GM21367 (cell line): ENCODE measurements around the gene DHX58.
A peak's percentile ranks its signal among the peaks of the same experiment; 100 is the strongest.

ENCODE experiments used
- ATAC-seq: cut with Tn5 transposase; IDR thresholded peaks from one replicate; pipeline ENCODE4 v1.9.1; 2021; ENCODE audit not compliant: unreplicated experiment

Gene DHX58

GRCh38 chr17:42111265-42111636 is 1.3 kb downstream of the DHX58 start:
- ATAC-seq, result no peak

GRCh38 chr17:42110301-42111264 is 1.9 kb downstream of the DHX58 start:
- no peak for ATAC-seq

DNA sequence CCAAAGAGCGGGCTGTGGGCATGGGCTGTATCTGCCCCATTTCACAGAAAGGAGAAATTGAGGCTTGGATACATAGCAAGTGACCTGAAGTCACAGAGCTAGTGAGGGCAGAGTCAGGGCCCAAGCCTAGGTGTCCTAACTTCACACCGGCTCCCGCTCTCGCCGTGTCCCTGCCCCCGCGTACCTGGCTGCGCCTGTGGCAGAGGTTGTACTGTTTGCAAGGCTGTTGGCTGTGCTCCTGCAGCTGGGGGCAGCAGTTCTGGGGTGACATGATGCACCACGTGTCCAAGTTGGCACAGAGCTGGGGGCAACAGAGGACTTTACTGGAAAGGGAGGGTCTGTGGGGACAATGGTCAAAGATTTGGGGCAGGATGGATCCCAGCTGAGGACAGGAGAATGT is 3.4 kb downstream of the DHX58 start:
- ATAC-seq, result no peak

DNA sequence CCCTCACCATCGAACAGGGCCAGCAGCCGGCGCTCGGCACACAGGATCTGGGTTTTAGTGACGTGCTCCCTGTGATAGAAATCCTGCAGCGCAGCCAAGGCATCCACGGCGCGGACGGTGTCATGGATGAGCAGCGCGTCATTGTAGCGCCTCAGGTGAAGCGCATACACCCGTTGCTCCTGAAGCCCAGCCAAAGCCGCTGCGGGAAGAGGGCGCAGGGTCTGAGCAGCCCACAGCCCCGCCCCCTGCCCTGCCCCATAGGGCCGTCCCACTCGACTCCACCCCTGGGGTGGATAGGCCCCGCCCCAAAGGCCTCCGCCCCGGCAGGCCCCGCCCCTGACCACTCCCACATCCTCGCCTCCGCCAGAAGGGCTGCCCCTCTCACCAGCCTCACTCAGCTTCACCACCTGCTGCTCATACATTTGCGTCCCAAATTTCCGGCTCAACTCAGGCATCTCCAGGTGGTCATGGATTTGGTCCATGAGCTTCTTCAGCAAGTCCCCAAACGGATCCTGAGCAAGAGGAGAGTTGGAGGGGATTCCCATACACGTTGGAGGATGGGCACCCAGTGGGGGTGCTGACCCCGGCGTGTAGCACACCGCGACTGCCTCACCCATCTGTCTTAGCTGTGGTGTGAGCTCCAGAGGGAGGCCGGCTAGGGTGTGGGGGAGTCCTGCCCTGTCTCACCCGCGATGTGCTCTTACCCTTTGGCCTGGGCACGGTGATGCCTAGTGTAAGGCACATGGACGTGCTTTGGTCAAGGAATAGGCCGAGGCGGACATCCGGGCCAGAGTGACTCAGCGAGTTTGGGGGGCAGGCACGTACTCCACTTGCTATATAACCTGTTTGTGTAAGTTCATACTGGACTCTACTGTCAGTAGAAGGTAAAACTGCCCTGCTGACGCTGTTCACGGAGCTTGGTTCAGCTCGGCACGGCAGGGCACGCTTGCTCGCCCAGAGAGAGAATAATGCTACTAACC is 4.6 kb downstream of the DHX58 start:
- peak; percentile 46 for ATAC-seq

- ATAC-seq, result no peak
These were observed 5.4 kb downstream of the DHX58 start for GRCh38 chr17:42107124-42107523.

DNA sequence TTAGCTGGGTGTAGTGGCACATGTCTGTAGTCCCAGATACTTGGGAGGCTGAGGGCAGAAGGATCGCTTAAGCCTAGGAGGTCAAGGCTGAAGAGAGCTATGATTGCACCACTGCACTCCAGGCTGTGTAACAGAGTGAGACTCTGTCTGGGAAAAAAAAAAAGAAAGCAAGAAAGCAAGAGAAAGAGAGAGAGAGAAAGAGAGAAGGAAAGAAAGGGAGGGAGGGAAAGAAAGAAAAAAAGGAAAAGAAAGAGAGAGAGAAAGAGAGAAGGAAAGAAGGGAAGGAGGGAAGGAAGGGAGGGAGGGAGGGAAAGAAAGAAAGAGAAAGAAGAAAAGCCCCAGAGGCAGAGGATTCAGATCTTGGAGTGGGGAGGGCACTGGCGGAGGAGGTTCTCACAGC is 6.5 kb downstream of the DHX58 start:
- no peak for ATAC-seq

- no peak for ATAC-seq
These were observed 8.2 kb downstream of the DHX58 start for GRCh38 chr17:42104264-42104663.

DNA sequence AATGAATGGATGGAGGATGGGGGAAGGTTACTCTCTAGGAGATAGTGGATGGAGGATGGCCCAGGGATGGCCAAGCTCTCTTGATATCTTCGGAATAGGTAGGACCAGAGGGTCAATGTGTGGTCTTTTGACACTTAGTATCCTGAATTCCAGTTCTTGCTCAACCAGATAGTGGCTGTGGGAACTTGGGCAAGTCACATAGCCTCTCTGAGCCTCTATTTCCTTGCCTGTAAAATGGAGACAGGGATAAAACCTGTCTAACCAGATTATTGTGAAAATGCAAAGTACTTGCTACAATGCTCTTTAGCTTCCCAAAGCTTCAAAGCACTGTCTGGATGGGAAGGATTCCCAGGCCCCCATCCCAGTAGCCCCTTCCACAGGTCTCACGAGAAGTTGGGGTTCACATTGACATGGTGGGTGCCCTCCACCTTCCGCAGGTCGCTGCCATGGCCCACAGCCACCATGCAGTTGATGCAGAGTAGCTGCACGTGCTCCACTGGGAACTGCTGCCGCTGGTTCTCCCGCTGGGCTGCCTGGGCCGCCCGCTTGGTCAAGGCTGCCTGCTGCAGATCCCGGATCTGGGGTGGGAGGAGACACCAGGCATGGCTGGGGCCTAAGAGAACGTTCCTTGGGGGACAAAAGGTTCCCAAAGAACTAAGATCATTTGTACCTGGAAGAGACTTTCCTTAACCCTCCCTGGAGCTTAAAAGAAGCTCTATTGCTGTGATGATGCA is 9.1 kb downstream of the DHX58 start:
- no peak for ATAC-seq

- ATAC-seq, result no peak
These were observed 10.8 kb downstream of the DHX58 start for GRCh38 chr17:42101513-42102292.

DNA sequence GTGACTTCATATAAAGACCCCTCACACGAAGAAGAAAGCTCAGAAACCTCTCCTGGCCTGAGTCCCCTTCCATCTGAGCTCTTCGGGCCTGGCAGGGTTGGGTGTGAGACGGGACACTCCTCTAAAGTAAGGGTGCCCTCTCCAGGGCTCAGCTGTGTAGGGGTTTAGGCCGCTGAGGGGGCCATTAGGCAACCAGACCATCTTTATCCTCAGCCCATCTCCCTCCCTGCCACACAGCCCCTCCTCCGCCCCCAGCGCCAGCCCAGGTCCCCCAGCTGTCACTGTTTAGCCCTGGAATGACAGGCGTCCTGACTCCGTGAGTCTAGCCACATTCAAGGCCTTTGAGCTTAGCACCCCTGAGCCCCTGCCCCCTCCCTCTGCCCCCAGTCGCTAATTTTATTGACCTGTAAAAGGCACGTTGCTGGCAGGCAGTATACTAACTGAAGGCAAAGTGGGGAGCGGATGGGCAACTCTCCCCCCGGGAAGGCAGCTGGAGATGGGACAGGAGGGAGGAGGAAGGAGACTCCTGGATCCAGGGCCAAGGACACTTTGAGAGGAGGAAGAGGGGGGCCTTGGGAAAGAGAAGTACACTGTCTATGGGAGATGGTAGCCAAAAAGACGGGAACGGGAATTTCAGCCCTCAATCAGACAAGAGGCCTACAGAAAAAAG is 13.6 kb downstream of the DHX58 start:
- no peak for ATAC-seq

DNA sequence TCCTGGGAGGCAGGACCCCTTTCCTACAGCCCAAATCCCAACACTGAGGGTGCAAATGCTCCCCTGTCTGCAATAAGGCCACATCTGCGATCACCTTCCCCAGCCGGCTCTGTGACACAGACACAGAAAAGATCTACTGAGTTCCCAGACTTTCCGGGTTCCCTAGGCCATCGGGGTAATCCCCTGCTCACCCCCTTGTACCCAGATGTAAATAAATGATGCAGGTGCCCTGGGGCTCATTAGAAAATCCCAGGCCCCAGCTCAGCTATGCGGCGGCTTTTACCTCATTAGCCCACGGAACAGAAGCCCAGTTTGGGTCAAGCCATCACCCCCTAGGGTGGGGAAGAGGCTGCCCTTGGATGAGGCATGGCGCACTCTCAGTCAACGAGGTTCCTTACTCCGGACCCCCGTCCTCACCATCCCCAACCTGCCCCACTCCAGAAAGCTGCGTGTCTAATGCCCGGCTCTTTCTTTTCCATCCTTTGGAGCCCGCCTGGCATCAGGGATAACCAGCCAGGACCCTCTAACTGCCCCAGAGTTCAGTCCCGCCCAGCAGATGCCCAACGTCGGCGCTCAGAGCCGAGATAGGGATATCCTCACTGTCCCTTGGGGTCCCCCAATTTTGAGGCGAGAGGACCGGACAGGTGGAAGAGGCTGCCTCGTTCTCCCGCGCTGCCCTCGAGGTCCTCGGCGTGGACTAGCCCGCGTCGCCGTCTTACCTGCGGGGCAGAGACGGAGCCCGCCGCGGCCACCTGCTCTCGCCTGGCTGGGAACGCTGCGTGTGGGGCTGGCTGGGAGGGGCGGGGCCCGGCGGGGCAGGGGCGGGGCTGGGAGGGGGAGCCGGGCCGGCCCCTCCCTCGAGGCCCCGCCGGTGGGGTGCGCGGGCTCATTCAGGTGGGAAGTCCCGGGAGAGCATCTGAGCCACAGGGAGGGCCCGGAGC is 14.6 kb downstream of the DHX58 start, which contains the start of gene ZNF385C:
TSS of gene ZNF385C (minus strand) at position 783 of the 941 bp plus-strand sequence. CDS start 35,417 bp downstream, outside the sequence.
- no peak for ATAC-seq

DNA sequence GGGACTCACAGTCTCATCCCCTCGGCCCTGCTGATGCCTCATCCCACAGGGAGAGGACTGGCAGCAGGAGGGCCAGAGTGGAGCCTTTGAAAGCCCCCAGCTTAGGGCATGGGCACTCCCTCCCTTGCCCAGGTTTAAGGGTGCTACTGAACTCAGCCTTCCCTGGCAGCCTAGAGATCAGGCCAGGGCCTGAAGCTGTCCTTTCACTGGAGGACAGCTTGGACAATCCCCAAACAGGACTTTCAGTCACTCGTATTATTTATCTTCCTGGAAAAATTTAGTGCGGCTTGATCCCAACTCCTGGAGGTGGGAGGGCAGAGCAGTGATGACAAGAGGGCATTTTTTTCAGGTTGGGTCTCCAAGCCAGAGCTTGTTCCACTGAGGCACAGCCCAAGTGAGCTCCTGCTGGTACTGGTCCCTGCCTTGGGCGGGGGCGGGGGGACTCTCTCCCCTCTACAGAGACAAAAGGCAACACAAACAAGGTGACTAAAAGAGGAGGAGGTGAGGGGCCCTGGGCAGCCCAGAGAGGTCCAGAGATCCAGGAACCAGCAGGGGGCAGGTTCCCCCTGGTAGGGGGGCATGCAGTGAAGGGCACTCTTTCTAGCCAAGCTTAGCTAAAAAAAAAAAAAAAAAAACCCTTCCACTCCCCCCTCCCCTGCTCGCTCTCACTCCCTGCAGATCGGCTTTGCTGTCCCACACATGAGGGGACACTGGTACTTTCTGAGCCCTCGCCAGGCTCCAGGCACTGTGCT is 16.0 kb downstream of the DHX58 start:
- no peak for ATAC-seq

DNA sequence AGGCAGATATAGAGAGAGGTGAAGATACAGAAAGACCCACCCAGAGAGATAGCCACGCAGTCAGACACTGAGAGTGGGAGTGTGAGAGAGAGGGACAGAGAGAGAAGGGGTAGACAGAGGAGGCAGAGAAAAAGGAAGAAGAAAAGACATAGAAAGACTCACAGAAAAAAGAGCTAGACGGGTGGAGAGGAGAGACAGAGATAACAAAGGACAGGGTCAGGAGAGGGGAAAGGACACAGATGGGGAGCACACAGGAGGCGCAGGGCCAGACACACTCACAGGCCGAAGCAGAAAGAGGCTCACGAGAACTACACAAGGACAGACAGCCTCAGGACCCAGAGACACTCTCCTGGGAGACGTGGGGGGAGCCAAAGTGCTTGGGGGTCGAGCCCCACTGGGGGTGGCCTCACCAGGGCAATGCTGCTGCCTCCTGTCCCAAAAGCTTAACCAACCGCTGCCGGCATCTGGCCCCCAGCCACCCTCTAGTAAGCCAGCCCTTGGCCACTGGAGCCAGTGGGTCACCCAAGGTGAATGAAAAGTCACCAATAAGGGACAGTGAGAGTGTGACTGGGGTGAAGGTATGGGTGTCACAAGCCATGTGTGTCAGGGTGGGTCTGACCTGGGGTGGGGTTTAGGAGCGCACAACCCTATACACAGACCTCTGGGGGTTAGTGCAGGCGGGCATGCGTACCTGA is 18.0 kb downstream of the DHX58 start:
- no peak for ATAC-seq

DNA sequence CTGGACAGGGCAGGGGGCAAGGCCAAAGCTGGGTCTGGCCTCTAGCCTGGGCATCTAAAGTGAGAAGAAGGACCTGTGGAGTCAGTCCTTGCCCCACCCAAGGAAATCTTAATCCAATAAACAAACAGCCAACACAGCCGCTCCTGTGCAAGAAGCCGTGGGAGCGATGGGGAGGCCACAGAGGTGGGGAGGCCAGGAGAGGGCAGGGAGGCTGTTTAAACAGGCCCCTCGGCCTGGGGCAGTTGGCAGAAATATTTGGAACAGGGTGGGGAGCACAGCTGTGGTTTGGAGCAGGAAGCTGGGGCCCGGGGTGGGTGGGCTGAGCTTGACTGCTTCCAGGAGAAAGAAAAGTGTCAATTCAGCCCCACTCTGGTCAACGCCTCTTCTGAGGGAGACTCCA is 19.6 kb downstream of the DHX58 start:
- ATAC-seq, result no peak

DNA sequence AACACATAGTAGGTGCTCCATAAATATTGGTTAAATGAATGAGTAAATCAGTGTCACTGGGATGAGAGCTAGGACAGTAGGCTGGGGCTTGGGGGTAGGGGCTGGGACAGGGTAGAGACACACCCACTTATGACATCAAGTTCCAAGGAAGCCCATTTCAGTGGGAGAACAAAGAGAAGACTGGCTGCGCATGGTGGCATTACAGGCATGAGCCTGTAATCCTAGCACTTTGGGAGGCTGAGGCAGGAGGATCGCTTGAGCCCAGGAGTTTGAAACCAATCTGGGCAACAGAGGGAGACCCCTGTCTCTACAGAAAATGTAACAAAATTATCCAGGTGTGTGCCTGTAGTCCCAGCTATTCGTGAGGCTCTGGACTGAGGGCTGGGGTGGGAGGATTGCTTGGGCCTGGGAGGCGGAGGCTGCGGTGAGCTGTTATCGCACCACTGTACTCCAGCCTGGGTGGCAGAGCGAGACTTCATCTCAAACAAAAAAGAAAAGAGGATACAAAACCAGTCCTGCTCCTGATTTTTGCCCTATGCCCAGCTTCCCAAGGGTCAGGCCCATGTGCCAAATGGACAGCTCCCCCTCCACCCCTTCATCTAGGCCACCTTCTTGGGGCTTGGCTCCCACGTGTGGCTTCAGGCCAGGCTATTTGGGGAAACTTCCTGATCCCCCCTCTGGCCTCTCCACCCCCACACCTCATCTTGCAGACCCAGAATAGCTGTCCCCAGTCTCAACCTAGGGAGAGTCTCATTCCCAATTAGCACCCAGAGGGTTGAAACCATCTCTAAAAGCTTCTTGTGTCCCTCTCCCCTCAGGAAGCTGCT is 21.3 kb downstream of the DHX58 start:
- ATAC-seq, result no peak

GRCh38 chr17:42088736-42089135 is 23.8 kb downstream of the DHX58 start:
- no peak for ATAC-seq
